Prostate gland (tissue), 2 donors: Measurements from ENCODE around the gene ACTR1B. TPM values are rescaled to one million over a fixed set of nuclear protein-coding genes. Genes with fewer than 3 reads are reported as not detected.
"Not testable (repeated sequence)": the region's sequence is repeated elsewhere in the genome, so short reads cannot be mapped to it uniquely, and the experiment has no call there.

ENCODE experiments used
- DNase-seq: peaks from one replicate; pipeline ENCODE4 v3.0.0-alpha.2; 2019; ENCODE audit warnings: low spot score
- H3K27ac ChIP-seq, 2 donors: fragments of 200-600 bp; sonication (generic); 2 replicates each; pipeline ENCODE4 v1.5.1; 2017 to 2019
- H3K27me3 ChIP-seq: fragments of 200-600 bp; sonication (generic); replicated peaks from 2 replicates; pipeline ENCODE4 v1.5.1; 2019; ENCODE audit not compliant: insufficient read depth
- H3K36me3 ChIP-seq, 2 donors: fragments of 200-600 bp; sonication (generic); 1 replicate in 1 of 2; 2 replicates in 1 of 2; pipeline versions ENCODE4 v1.5.1 to v1.8.1; 2017 to 2019
- H3K4me1 ChIP-seq: fragments of 200-600 bp; sonication (generic); replicated peaks from 2 replicates; pipeline ENCODE4 v1.5.1; 2019
- H3K4me3 ChIP-seq, 2 donors: fragments of 200-600 bp; sonication (generic); 2 replicates each; pipeline ENCODE4 v1.5.1; 2017 to 2019
- H3K9me3 ChIP-seq: fragments of 200-600 bp; sonication (generic); 2 replicates; pipeline ENCODE4 v1.5.1; 2017
- POLR2A ChIP-seq: fragments of 450-650 bp; IDR thresholded peaks from one replicate; pipeline ENCODE4 v1.6.1; 2016; ENCODE audit warnings: antibody characterized with exemption, mild to moderate bottlenecking
- POLR2AphosphoS5 ChIP-seq: sonication (generic); formaldehyde crosslinking; IDR thresholded peaks from one replicate; pipeline ENCODE4 v1.6.1; 2017; ENCODE audit warnings: antibody characterized with exemption
- WGBS: methylation state at CpG from one replicate; pipeline ENCODE4 v1.1.5; 2018; 5-methylcytosine and 5-hydroxymethylcytosine counted together
- intact Hi-C: fragments of 100-400 bp; cut with DNase I; formaldehyde crosslinking; loops from one replicate; pipeline ENCODE4 v1.14.2; 2022
- total RNA-seq, 2 donors: library from RNA; depleted of rRNA; stranded (reverse); fragments of >200 nt; gene quantifications; one replicate each; pipeline ENCODE4 v1.1.0, GENCODE V29; 2016
- TF ChIP-seq, protein P1 (sequence below), 4 experiments: fragments of 200-600 bp in 2 of 4; fragments of 450-650 bp in 2 of 4; sonication (generic) in 2 of 4; IDR thresholded peaks; 1 replicate in 3 of 4; 2 replicates in 1 of 4; pipeline ENCODE4 v1.5.1; 2016 to 2019; ENCODE audit warnings: antibody characterized with exemption in 4 of 4, mild to moderate bottlenecking in 2 of 4, moderate library complexity in 2 of 4

Gene ACTR1B
- total RNA-seq, 2 donors from 2014 or later: 80.5 to 102 TPM

DNA sequence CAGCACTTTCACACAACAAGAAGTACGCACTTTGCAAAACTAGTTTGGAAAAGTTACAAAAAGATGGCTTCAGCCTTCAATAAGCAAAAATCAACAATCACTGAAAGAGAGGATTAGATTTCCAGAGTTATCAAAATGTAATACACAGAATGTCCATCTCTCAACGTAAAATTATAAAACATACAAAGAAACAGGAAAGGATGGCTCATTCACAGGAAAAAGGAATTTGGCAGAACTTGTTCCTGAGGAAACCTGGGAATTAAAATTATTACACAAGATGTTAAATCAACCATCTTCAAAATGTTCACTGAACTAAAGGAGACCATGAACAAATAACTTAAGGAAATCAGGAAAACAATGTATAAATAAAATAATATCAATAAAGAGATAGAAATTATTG is 13.6 kb upstream of the ACTR1B start:
- H3K9me3 ChIP-seq: no peaks in the 10 kb centered on the region
- TF ChIP-seq, protein P1, sequence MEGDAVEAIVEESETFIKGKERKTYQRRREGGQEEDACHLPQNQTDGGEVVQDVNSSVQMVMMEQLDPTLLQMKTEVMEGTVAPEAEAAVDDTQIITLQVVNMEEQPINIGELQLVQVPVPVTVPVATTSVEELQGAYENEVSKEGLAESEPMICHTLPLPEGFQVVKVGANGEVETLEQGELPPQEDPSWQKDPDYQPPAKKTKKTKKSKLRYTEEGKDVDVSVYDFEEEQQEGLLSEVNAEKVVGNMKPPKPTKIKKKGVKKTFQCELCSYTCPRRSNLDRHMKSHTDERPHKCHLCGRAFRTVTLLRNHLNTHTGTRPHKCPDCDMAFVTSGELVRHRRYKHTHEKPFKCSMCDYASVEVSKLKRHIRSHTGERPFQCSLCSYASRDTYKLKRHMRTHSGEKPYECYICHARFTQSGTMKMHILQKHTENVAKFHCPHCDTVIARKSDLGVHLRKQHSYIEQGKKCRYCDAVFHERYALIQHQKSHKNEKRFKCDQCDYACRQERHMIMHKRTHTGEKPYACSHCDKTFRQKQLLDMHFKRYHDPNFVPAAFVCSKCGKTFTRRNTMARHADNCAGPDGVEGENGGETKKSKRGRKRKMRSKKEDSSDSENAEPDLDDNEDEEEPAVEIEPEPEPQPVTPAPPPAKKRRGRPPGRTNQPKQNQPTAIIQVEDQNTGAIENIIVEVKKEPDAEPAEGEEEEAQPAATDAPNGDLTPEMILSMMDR (IDR thresholded peaks at IDR 0.05): no peak
- TF ChIP-seq POLR2AphosphoS5: no peak
- no peak for TF ChIP-seq POLR2A
- WGBS: 85% methylated on average over 2 of the region's 2 CpGs
- no peaks in the 10 kb centered on the region for H3K4me1 ChIP-seq
- no peaks in the 10 kb centered on the region for H3K27me3 ChIP-seq
- intact Hi-C loops: no loop called here
- no peaks in the 10 kb centered on the region for H3K36me3 ChIP-seq
- DNase-seq: no peak
- H3K27ac ChIP-seq: no peak overlapping the region
- H3K4me3 ChIP-seq: no peak overlapping the region

DNA sequence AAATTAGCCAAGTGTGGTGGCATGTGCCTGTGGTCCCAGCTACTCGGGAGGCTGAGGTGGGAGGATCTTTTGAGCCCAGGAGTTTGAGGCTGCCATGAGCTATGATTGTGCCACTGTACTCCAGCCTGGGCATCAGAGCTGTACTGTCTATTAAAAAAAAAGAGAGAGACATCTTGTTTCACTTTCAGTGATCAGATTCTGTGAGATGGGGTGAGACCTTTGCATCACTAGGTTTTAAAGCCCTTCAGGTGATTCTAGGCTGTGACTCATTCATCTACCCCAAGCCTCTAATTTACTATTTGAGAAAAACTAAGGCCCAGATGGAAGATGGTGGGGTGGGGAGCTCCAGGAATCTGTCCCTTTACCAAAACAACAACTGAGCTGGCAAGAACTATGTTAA is 12.8 kb upstream of the ACTR1B start:
- Histone ChIP-seq H3K4me3 (no peak overlapping the region), H3K27ac (no peak overlapping the region), H3K36me3 (no peaks in the 10 kb centered on the region), H3K27me3 (no peaks in the 10 kb centered on the region), H3K4me1 (no peaks in the 10 kb centered on the region), H3K9me3 (no peaks in the 10 kb centered on the region)
- WGBS: 93% methylated on average over 1 of the region's 1 CpG
- no peak for DNase-seq
- no peak for TF ChIP-seq POLR2AphosphoS5
- TF ChIP-seq, protein P1 (IDR thresholded peaks at IDR 0.05): no peak
- intact Hi-C loops: no loop called here

DNA sequence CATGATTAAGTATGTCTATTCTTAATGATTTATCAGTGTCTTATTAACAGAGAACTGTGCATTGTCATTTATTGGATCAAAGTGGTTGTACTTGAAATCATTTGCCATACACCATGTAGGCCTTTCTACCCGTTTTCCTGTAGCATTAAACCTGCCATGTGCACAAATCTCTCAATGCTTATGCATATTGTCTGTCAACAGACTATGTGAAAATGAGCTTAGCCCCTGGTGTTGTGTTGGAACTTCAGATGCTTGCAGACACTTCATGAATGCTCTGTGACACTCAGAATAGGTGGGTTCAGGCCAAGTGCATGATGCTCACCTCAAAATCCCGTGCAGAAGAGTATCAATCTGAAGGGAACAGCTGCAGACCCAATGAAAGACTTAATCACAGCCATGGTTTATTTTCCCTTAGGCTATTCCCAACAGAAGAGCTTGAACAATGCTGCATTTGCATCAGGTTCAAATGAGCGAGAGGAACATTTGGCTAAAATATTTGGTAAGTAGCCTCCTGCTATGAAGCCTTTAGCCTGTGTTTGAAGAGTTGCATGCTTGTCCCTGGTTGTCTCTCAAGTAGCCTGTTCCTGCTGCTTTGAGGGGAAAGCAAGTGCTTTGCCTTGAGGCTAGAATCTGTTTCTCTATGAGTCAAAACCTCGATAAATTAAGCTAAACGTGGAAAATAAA is 11.7 kb upstream of the ACTR1B start:
- TF ChIP-seq, protein P1 (IDR thresholded peaks at IDR 0.05): no peak
- TF ChIP-seq POLR2AphosphoS5: no peak
- no peak for TF ChIP-seq POLR2A
- Histone ChIP-seq H3K36me3 (no peaks in the 10 kb centered on the region), H3K27me3 (no peaks in the 10 kb centered on the region), H3K4me1 (no peaks in the 10 kb centered on the region), H3K9me3 (no peaks in the 10 kb centered on the region), H3K27ac (no peak overlapping the region), H3K4me3 (no peak overlapping the region)
- no peak for DNase-seq
- intact Hi-C loops: no loop called here
- WGBS: 82% methylated on average over 5 of the region's 5 CpGs

DNA sequence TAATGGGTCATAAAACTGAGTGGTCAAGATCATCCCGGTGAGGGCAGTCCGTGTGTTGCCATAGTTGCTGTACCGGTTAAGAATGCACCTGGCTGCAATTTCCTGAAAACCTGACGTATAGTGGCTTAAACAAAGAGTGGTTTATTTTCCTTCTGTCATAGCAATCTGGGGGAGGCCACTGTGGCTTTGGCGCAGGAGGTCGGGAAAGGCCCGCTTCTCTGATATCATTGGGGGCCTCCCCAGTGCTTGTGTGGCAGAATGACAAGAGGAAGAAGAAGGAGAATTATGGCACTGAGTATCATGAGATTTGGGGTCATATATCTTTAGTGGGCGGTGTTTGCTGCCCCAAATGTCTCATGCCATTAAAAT is 10.1 kb upstream of the ACTR1B start:
- Histone ChIP-seq H3K4me1 (no peaks in the 10 kb centered on the region), H3K9me3 (no peaks in the 10 kb centered on the region), H3K27ac (no peak overlapping the region), H3K27me3 (no peaks in the 10 kb centered on the region), H3K4me3 (no peak overlapping the region), H3K36me3 (no peaks in the 10 kb centered on the region)
- WGBS: 42% methylated on average over 8 of the region's 8 CpGs
- DNase-seq: no peak
- intact Hi-C loops: no loop called here
- TF ChIP-seq, protein P1 (IDR thresholded peaks at IDR 0.05): no peak
- no peak for TF ChIP-seq POLR2AphosphoS5
- no peak for TF ChIP-seq POLR2A

DNA sequence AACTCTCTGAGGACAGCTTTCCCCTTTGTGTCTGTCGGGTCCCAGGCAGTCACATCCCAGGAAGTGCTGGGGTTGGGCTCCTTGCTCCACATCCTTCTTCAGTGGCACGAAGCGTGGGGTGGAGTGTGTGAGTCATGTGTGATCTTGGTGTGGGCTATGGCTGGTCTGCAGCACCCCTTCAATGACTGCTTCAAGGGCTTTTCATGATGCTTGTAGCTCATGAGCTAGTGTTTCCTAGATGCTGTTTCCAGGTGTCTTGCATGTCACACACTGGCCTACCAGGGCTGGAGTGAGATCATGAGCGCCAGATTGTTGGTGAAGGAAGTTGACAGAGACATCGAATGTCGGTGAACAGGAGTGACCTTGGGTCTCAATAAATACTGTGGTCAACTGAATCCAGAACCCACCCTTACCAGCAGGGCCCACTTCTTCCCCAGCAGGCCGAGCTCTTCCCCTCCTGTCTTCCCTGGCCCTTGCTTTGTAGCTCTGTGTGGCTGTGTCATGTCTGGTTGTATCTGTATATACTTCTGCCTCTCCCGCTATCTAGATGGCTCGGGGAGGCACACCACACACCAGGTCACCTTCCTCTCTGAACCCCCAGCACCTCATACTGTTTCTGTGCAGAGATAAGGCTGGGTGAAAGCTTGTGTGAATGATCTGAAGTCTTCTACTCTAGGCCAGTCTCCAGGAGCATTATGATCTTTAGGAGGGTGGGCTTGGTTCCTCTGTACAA is 9.5 kb upstream of the ACTR1B start:
- no peaks in the 10 kb centered on the region for H3K4me1 ChIP-seq
- H3K4me3 ChIP-seq: no peak overlapping the region
- intact Hi-C loops: no loop called here
- no peak for DNase-seq
- H3K9me3 ChIP-seq: no peaks in the 10 kb centered on the region
- 87% methylated on average over 9 of the region's 9 CpGs for WGBS
- no peaks in the 10 kb centered on the region for H3K36me3 ChIP-seq
- H3K27me3 ChIP-seq: no peaks in the 10 kb centered on the region
- H3K27ac ChIP-seq: no peak overlapping the region
- TF ChIP-seq, protein P1 (IDR thresholded peaks at IDR 0.05): no peak
- TF ChIP-seq POLR2AphosphoS5 (no peak), POLR2A (no peak)

DNA sequence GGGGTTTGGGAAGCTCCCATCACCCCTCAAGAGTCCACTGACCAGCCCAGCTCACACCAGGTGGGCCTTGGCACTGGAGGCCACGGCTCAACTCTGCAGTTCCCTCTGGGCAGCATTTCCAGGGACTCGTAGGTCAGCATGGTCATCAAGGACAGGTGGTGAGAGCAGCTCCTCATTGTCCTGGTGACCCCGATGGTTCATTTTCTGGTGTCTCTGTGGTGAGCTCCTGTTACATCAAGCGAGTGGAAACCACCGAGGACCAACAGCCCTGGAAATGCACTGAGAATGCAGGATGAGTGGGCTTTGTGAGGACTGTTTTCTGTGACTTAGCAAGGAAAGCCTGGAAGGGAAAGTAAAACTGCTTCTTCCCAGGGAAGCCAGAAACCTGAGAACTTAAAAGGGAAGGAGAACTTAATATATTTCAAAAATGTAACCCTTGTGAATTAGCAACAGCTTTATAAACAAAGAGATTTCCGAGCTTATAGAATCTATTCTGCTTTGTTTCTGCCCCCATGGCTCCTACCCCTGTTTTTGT is 8.8 kb upstream of the ACTR1B start:
- H3K4me1 ChIP-seq, intact Hi-C loops, H3K36me3 ChIP-seq, H3K27ac ChIP-seq, H3K4me3 ChIP-seq, H3K9me3 ChIP-seq, DNase-seq, H3K27me3 ChIP-seq: not testable (repeated sequence)
- WGBS: 89% methylated on average over 4 of the region's 6 CpGs
